GM12878 (cell line): ENCODE data around the gene ATOH7. TPM values are rescaled to one million over a fixed set of nuclear protein-coding genes. Genes with fewer than 3 reads are reported as not detected.

ENCODE experiments used
- ATAC-seq: fragments of 200-7000 bp; cut with Tn5 transposase; 3 replicates; pipeline ENCODE4 v1.9.1; 2020; ENCODE audit warnings: mild to moderate bottlenecking, moderate library complexity
- BruUV-seq: library from RNA; stranded (reverse); fragments of 400-500 nt; replicated peaks from 2 replicates; lab custom pipeline; 2021; lab: Mats Ljungman, UMichigan
- CTCF ChIA-PET: fragments of 300-600 bp; sonication (Branson Sonifier 250); formaldehyde crosslinking; extraction: SDS; loops from one replicate; lab custom pipeline; 2021; ENCODE audit warnings: inconsistent platforms; lab: Yijun Ruan, JAX
- POLR2A ChIA-PET: fragments of 350-600 bp; formaldehyde crosslinking; extraction: SDS; loops from one replicate; lab custom pipeline; 2021; ENCODE audit warnings: inconsistent platforms; lab: Charles Lee
- RAD21 ChIA-PET: fragments of 300-600 bp; sonication (Branson Sonifier 250); formaldehyde crosslinking; loops from one replicate; lab custom pipeline; 2023; ENCODE audit warnings: antibody characterized with exemption; ENCODE audit not compliant: unreplicated experiment; lab: Charles Lee
- SMC1A ChIA-PET: fragments of 300-600 bp; sonication (Branson Sonifier 250); formaldehyde crosslinking; loops from one replicate; lab custom pipeline; 2023; ENCODE audit not compliant: unreplicated experiment, uncharacterized antibody; lab: Charles Lee
- DNase-seq: peaks from one replicate; pipeline ENCODE4 v3.0.0-alpha.2; 2011; ENCODE audit warnings: low read depth, low spot score
- FAIRE-seq: peaks from 3 replicates; lab custom pipeline; 2011; peaks lifted over from hg19 to GRCh38; lab: Jason Lieb, UNC
- H2AFZ ChIP-seq: 2 replicates; pipeline ENCODE4 v1.6.0; 2011; ENCODE audit warnings: low read depth, low read length, control low read depth; ENCODE audit not compliant: control insufficient read depth
- H3K27ac ChIP-seq: 2 replicates; pipeline ENCODE4 v1.5.1; 2011; ENCODE audit warnings: control low read depth; ENCODE audit not compliant: control insufficient read depth, insufficient read depth
- H3K27me3 ChIP-seq, 2 experiments: replicated peaks in 1 of 2; 2 replicates each; pipeline versions ENCODE4 v1.6.0 to v1.6.1; 2011; ENCODE audit warnings: low read length in 1 of 2; ENCODE audit not compliant: control insufficient read depth in 2 of 2, insufficient read depth in 2 of 2
- H3K36me3 ChIP-seq, 2 experiments: 2 replicates each; pipeline ENCODE4 v1.5.1; 2011; ENCODE audit warnings: low read length in 1 of 2; ENCODE audit not compliant: control insufficient read depth in 2 of 2, insufficient read depth in 2 of 2
- H3K4me1 ChIP-seq: 2 replicates; pipeline ENCODE4 v1.6.1; 2011; ENCODE audit warnings: mild to moderate bottlenecking, low read length, moderate library complexity, mixed read lengths; ENCODE audit not compliant: control insufficient read depth, insufficient read depth
- H3K4me2 ChIP-seq: 2 replicates; pipeline ENCODE4 v1.6.0; 2011; ENCODE audit warnings: control low read depth; ENCODE audit not compliant: control insufficient read depth, insufficient read depth
- H3K4me3 ChIP-seq: fragments of 200-600 bp; sonication (generic); 2 replicates; pipeline ENCODE4 v1.5.1; 2016
- H3K79me2 ChIP-seq: 2 replicates; pipeline ENCODE4 v1.6.0; 2011; ENCODE audit warnings: low read length; ENCODE audit not compliant: control insufficient read depth, insufficient read depth
- H3K9ac ChIP-seq: 2 replicates; pipeline ENCODE4 v1.8.0; 2011; ENCODE audit warnings: low read length, control low read depth, mixed read lengths; ENCODE audit not compliant: control insufficient read depth, insufficient read depth
- H3K9me3 ChIP-seq: replicated peaks from 3 replicates; pipeline ENCODE4 v1.5.1; 2011; ENCODE audit warnings: mild to moderate bottlenecking, low read length; ENCODE audit not compliant: control insufficient read depth, insufficient read depth
- H4K20me1 ChIP-seq: 2 replicates; pipeline ENCODE4 v1.6.0; 2011; ENCODE audit not compliant: control insufficient read depth, insufficient read depth
- ASH2L ChIP-seq: fragments of 300-600, 200-600 bp; sonication (generic); IDR thresholded peaks from 2 replicates; pipeline ENCODE4 v1.6.1; 2017; ENCODE audit warnings: low read depth, mild to moderate bottlenecking, borderline replicate concordance
- BCL11A ChIP-seq: IDR thresholded peaks from 2 replicates; pipeline ENCODE4 v1.6.1; 2011; ENCODE audit warnings: low read depth, low read length
- CHD4 ChIP-seq: fragments of 200-600 bp; sonication (generic); IDR thresholded peaks from 2 replicates; pipeline ENCODE4 v1.6.1; 2016; ENCODE audit warnings: mild to moderate bottlenecking
- CREM ChIP-seq: IDR thresholded peaks from 2 replicates; pipeline ENCODE4 v1.6.1; 2014; ENCODE audit warnings: antibody characterized with exemption, low read depth
- CUX1 ChIP-seq: IDR thresholded peaks from 2 replicates; pipeline ENCODE4 v1.6.1; 2012; ENCODE audit warnings: improper control_type of control experiment, low read depth, low read length; ENCODE audit not compliant: insufficient replicate concordance
- DPF2 ChIP-seq: fragments of 450-650 bp; IDR thresholded peaks from 2 replicates; pipeline ENCODE4 v1.6.1; 2017; ENCODE audit warnings: mild to moderate bottlenecking
- MEF2A ChIP-seq: IDR thresholded peaks from 2 replicates; pipeline ENCODE4 v1.6.1; 2011; ENCODE audit warnings: low read depth, mild to moderate bottlenecking, low read length, moderate library complexity; ENCODE audit not compliant: insufficient read depth
- MEF2B ChIP-seq: fragments of 450-650 bp; IDR thresholded peaks from 2 replicates; pipeline ENCODE4 v1.6.1; 2018; ENCODE audit warnings: mild to moderate bottlenecking, moderate library complexity; ENCODE audit not compliant: partially characterized antibody, poor library complexity, severe bottlenecking
- PML ChIP-seq: IDR thresholded peaks from 2 replicates; pipeline ENCODE4 v1.6.1; 2012; ENCODE audit warnings: low read length, inconsistent platforms
- POLR2AphosphoS5 ChIP-seq: IDR thresholded peaks from 2 replicates; pipeline ENCODE4 v1.6.1; 2011; ENCODE audit warnings: mild to moderate bottlenecking, low read length, inconsistent platforms
- REST ChIP-seq: IDR thresholded peaks from 2 replicates; pipeline ENCODE4 v1.6.1; 2012; ENCODE audit warnings: mild to moderate bottlenecking, low read depth, low read length
- SKIL ChIP-seq: fragments of 450-650 bp; IDR thresholded peaks from 2 replicates; pipeline ENCODE4 v1.6.1; 2017; ENCODE audit warnings: mild to moderate bottlenecking, low read depth, inconsistent platforms; ENCODE audit not compliant: poor library complexity, severe bottlenecking
- TARDBP ChIP-seq: IDR thresholded peaks from 2 replicates; pipeline ENCODE4 v1.6.1; 2016; ENCODE audit warnings: borderline replicate concordance
- WGBS: methylation state at CpG from one replicate; pipeline ENCODE4 v1.1.6; 2016; ENCODE audit warnings: low lambda C conversion rate; ENCODE audit not compliant: insufficient replicate concordance, insufficient coverage; ENCODE audit errors: missing lambda C conversion rate; 5-methylcytosine and 5-hydroxymethylcytosine counted together
- in situ Hi-C: fragments of 300-500 bp; cut with MboI; formaldehyde crosslinking; loops from 9 replicates; pipeline ENCODE4 v1.14.3; 2018; ENCODE audit warnings: mixed read lengths
- intact Hi-C: fragments of 100-400 bp; cut with micrococcal nuclease; formaldehyde crosslinking; loops from one replicate; pipeline ENCODE4 v1.14.2; 2022; ENCODE audit not compliant: unreplicated experiment
- polyA plus RNA-seq, 11 experiments: library from polyadenylated mRNA; depleted of rRNA in 4 of 11; unstranded in 6 of 11; stranded (reverse) in 5 of 11; fragments of >200 nt; fragmentation: Nextera tagmentation in 4 of 11; fragmentation: Illumina TruSeq in 1 of 11; extraction: Ambion mirVana in 4 of 11; extraction: Trizol in 1 of 11; gene quantifications; 1 replicate in 1 of 11; 2 replicates in 10 of 11; pipeline versions ENCODE4 v1.2.1 to v1.2.3, GENCODE V29; 2011 to 2016; ENCODE audit warnings: inconsistent platforms in 2 of 11, missing spikeins in 2 of 11, low read depth in 1 of 11
- total RNA-seq, 4 experiments: library from RNA; depleted of rRNA in 3 of 4; stranded (reverse); fragments of >200 nt in 3 of 4; fragmentation: Illumina TruSeq in 1 of 4; extraction: Trizol in 1 of 4; gene quantifications; 2 replicates each; pipeline versions ENCODE4 v1.2.1 to v1.2.3, GENCODE V29; 2013 to 2021

ATOH7 gene
- total and polyA plus RNA-seq, 10 of the 15 experiments (the other 5 are each of a cell fraction or from before 2014, with no cell fraction given): not detected

- H3K9me3 ChIP-seq: no peaks in the 10 kb centered on the region
- no peak for FAIRE-seq
- no peaks in the 10 kb centered on the region for H3K4me1 ChIP-seq
- no peak overlapping the region for H3K9ac ChIP-seq
- no peak overlapping the region for H3K4me2 ChIP-seq
- H3K27ac ChIP-seq: no peak overlapping the region
- TF ChIP-seq PML: no peak
- TF ChIP-seq CHD4: no peak
- TF ChIP-seq POLR2AphosphoS5: no peak
- no peak for TF ChIP-seq SKIL
- TF ChIP-seq ASH2L: no peak
- no peak for TF ChIP-seq REST
- no peak for TF ChIP-seq BCL11A
- TF ChIP-seq MEF2A: no peak
- no peak for TF ChIP-seq CUX1
- no peak for TF ChIP-seq MEF2B
- no peak for TF ChIP-seq DPF2
- no peak for TF ChIP-seq CREM
- no peak for TF ChIP-seq TARDBP
- TF ChIP-seq, all 136 proteins: peak for 0
- no TSS peak for BruUV-seq
- H2AFZ ChIP-seq: no peak overlapping the region
- ChIA-PET SMC1A (interaction anchor here (1.0 kb wide), 1 partner anchor 19 kb away, joined by 4 read pairs; no protein-coding TSS in a partner anchor), RAD21 (interaction anchor here (0.6 kb wide), 1 partner anchor 324 kb away, joined by 3 read pairs; no protein-coding TSS in a partner anchor), CTCF (no interaction called here), POLR2A (no interaction called here)
- H3K27me3 ChIP-seq: no peaks in the 10 kb centered on the region; a peak in 1 of 4 replicates
- H3K36me3 ChIP-seq: no peaks in the 10 kb centered on the region
- in situ Hi-C loops (no loop called here), intact Hi-C loops (no loop called here)
- 62% methylated on average over 6 of the region's 6 CpGs for WGBS
- ATAC-seq (no peak), DNase-seq (no peak)
- no peak overlapping the region for H3K4me3 ChIP-seq
- H4K20me1 ChIP-seq: no peaks in the 10 kb centered on the region
- no peaks in the 10 kb centered on the region for H3K79me2 ChIP-seq
Observed at GRCh38 chr10:68194290-68194689, 37.6 kb downstream of the ATOH7 start.
